Activated gamma-delta T cell treated with anti-CD3 and anti-CD28 coated beads, Interleukin-2, amount 50 U/mL, for 16 hours (primary cell): Measurements from ENCODE around the gene MC1R.
"Not testable (repeated sequence)": the region's sequence is repeated elsewhere in the genome, so short reads cannot be mapped to it uniquely, and the experiment has no call there.

Experiments
- DNase-seq: peaks from one replicate; pipeline ENCODE4 v3.0.0-alpha.2; 2020; ENCODE audit warnings: low read depth

The MC1R gene

DNA sequence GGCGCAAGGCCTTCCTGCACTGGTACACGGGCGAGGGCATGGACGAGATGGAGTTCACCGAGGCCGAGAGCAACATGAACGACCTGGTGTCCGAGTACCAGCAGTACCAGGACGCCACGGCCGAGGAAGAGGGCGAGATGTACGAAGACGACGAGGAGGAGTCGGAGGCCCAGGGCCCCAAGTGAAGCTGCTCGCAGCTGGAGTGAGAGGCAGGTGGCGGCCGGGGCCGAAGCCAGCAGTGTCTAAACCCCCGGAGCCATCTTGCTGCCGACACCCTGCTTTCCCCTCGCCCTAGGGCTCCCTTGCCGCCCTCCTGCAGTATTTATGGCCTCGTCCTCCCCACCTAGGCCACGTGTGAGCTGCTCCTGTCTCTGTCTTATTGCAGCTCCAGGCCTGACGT is 17.0 kb downstream of the MC1R start:
- DNase-seq = not testable (repeated sequence)

DNA sequence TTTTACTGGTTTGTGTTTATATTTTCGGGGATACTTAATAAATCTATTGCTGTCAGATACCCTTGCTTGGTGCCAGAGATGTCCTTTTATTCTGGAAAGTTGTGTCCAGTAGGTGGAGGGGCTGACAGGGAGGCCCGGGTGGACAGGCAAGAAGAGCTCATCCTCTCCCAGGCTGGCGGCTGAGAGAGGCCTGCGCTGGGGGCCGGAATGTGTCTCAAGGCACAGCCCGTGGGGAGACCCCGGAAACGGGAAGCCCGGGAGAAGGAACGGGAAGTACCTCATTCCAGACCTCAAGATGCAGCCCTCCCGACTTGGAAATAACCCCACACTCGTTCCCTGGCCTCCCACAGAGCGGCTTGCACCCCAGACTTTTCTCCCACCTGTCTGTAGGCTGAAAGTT is 17.4 kb downstream of the MC1R start:
- no peak for DNase-seq

DNA sequence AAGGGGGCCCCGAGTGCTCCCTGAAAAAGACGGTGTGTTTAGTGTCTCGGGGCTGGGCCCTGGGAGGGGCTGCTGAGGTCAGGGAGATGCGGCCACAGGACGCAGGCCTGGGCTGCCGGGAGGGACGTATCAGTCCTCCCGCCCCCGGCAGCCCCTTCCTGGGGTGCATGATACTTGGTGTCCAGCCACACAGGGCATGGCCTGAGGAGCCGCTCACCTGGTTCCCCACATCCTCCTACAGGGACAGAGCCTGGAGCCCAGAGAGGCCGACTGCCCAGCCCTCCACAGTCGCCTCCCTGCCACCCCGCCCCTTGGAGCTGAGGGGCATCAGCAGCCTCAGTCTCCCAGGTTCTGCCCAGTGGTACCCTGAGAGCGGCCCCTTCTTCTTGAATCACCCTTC is 17.8 kb downstream of the MC1R start:
- no peak for DNase-seq

DNA sequence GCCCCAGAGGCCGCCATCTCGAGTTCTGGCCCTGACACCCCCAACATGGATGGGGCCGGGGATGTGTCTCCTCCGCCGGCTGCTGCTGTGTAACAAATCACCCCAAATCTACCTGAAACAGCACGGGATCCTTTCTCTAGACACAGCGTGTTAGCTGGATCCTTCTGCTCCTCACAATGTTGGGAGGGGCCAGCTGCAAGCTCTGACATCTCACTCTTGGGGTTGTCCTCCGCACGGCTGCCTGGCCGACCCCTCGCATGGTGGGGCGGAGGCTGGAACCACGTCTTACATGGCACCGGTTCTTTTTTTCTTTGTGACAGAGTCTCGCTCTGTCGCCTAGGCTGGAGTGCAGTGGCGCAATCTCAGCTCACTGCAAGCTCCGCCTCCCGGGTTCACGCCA is 18.3 kb downstream of the MC1R start:
- no peak for DNase-seq

DNA sequence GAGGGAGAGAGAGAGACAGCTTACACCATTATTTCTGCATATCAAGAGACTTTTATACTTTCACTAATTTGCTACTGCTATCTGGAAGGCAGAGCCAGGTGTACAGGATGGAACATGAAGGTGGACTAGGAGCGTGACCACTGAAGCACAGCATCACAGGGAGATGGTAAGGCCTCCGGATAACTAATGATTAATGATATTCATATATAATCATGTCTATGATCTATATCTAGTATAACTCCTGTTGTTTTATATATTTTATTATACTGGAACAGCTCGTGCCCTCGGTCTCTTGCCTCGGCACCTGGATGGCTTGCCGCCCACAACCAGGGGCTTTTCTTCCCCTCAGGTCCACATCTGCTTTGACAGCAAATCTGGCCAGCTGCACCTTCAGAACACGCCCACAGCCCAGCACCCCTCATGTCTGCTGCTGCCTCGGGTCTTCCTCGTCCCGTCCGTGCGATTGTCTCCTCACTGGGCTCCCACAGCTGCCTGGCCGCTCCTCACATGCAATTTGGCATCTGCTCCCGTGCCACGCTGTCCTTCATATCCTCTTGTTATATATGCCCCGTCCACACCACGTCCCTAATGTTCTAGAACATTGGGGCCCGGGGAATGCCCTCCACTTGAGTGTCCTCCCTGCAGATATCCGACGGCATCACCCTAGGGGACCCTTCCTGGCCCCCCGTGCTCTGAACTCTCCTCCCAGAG is 19.7 kb downstream of the MC1R start:
- DNase-seq = no peak

DNA sequence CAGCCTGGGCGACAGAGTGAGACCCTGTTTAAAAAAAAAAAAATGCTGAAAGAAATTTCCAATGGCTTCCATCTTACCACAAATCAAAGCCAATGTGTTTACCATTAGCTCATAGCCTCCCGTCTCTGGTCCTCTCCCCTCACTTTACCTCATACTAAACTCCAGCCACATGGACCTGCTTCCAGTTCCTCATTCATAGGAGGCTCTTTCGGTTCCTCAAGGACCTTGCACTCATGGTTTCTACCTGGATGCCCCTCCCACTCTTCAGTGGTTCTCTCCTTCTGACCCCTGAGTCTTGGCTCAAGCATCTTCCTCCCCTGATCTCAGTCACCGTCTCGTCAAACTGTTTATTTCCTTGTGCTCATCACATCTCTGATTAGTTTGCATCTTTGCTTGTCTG is 26.1 kb downstream of the MC1R start:
- DNase-seq = no peak

DNA sequence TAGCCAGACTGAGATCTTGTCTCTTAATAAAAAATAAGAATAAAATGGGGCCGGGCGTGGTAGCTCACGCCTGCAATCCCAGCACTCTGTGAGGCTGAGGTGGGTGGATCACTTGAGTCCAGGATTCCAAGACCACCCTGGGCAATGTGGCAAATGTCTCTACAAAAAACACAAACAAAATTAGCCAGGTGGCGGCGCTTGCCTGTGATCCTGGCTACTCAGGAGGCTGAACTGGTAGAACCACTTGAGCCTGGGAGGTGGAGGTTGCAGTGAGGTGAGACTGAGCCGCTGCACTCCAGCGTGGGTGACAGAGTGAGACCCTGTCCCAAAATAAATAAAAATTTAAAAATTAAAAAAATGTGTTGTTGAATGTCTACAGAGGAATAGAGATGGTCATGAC is 27.0 kb downstream of the MC1R start:
- no peak for DNase-seq

DNA sequence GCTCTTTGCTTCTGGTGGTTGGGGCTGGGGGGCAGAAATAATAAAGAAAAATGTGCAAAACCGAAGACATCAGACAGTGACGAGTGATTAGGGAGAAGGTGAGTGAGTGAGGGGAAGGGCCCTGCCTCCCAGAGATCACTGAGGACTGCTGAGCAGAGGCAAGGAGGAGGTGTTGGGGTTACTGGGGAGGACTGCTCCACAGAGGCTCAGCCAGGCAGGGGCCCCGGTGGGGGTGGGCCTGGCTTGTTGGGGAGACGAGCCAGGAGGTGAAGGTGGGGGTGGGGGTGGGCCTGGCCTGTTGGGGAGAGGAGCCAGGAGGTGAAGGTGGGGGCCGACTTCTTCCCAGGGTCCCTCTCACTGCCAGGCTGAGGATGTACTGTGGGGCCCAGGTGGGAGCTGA is 27.9 kb downstream of the MC1R start:
- no peak for DNase-seq

DNA sequence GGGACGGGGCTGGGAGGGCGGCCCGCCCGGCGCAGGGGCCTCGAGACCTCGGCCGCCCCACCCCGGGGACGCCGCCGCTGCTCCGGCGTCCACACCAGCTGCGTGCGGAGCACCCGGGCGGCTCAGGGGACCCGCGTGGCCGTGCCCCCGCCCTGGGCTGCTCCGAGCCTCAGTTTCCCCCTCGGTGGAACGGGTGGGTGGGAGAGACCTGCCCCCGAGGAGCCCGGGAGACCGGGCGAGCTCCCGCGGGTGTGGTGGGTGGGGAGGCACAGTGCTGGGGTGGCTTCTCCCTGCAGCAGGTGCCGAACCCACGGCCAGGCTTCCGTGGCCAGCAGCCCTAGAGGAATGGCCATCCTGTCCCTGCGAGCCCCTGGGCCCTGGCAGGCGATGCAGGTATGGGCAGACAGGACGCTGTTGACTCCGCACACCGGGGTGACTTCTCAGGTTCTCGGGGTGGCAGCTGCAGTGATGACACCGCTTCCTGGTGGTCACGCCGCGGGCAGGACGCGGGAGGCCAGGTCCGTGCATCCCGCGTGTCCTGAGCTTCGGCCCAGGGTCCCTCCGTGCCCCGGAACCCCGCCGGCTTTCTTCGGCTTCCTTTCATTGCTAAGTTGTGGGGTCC is 30.6 kb downstream of the MC1R start:
- no peak for DNase-seq

DNA sequence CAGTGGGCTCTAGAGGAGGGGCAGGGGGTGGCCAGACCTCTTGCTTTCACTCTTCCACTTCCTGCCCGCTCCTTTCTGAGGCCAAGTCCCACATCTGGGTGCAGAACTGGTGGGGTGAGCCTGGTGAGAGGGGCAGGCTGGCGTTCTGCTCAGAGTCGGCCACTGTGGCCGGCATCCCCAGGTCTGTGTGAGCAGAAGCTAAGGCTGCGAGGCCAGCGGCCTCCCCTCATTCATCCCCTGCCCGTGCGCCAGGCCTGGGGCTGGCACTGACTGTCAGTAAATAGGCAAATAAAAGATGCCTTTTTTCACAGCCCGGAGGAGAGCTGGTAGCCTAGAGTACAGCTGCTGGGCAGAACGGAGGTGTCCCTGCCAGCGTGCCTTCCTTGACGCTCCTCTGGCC is 31.1 kb downstream of the MC1R start:
- no peak for DNase-seq

DNA sequence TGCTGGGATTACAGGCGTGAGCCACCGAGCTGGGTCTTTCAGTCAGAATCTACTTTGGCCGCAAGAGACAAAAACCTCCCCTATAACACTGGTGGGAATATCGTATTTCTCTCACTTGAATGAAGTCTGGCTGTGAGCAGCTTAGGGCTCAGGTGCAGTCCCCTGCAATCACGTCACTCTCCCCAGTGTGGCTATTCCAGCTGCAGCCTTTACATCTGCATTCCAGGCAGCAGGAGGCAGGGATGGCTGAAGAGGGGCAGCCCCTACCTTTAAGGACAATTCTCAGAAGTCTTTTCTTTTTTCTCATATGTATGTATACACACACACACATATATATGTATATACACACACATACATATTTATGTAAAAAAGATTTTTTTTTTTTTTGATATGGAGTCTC is 32.8 kb downstream of the MC1R start:
- no peak for DNase-seq

DNA sequence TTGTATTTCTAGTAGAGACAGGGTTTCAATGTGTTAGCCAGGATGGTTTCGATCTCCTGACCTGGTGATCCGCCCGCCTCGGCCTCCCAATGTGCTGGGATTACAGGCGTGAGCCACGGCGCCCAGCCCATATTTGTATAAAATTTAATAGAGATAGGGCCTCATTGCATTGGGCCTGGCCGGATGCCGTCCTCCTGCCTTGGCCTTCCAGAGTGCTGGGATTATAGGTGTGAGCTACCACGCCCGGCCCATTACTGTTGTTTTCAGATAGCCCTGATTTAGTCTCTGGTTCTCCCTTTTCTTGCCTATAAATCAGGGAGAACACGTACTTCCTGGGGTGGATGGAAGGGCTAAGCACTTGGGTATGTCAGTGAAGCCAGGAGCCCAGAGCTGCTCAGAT is 33.4 kb downstream of the MC1R start:
- DNase-seq = no peak

DNA sequence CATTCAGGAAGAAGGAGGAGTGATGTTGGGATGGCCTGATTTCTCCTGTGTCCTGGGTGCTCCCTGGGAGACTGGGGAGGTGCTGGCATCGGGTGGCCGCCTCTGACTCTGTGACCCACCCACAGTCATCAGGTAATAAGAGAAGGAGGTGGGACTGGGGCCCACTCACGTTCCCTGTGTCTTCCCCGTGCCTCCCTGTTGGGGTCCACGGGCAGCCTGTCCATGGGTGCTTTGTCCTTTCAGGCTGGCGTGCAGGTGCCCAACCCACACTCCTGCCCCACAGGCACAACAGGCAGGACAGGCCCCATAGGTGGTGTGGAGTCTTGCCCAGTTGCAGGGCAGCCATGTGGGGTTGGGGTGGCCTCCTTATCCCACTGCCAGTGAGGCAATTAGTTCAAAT is 33.9 kb downstream of the MC1R start:
- DNase-seq = no peak

DNA sequence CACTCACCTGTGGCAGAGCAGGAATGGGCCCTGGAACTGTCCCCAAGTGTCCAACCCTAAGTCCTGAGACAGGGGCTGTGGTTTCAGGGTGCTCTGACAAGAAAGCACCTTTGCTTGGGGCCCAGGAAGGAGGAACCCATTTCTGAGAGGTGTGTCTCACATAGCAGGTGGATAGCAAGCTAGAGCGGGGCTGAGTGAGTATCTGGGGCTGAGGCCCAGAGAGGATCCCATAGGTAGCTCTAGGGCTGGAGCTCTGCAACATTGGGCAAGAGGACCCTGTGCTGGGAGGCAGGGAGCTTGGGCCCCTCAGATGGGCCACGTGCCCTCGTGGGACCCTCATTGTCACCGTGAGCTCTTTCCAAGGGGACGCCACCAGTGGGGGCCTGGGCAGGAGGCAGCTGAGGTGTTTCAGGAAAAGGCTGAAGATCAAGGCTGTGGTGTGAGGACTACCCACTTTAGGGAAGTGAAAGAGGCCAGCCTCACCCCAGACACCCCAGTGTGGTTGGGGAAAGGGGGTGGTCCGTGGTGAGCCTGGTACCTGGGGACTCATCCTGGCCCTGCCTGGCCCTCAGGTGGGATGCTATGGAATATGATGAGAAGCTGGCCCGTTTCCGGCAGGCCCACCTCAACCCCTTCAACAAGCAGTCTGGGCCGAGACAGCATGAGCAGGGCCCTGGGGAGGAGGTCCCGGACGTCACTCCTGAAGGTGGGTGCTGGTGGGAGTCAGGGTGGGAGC is 35.2 kb downstream of the MC1R start:
- no peak for DNase-seq

DNA sequence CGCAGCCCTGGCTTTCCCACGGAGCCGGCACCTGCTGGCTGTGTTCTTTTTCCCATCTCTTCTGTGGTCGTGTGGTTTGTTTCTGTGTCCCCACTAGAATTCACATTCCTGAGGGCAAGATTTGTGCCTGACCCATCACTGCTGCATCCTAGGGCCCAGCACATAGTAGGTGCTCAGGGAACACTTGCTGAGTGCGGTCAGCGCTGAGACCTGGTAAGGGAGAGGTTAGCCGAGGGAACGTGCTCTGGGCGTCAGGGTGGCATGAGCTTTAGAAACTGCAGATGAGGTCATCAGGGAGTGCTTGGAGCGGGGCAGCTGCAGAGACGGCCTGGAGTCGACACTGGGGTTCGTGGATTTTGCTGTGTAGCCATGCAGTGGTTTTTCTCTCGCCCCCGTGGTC is 35.8 kb downstream of the MC1R start:
- DNase-seq = no peak

DNA sequence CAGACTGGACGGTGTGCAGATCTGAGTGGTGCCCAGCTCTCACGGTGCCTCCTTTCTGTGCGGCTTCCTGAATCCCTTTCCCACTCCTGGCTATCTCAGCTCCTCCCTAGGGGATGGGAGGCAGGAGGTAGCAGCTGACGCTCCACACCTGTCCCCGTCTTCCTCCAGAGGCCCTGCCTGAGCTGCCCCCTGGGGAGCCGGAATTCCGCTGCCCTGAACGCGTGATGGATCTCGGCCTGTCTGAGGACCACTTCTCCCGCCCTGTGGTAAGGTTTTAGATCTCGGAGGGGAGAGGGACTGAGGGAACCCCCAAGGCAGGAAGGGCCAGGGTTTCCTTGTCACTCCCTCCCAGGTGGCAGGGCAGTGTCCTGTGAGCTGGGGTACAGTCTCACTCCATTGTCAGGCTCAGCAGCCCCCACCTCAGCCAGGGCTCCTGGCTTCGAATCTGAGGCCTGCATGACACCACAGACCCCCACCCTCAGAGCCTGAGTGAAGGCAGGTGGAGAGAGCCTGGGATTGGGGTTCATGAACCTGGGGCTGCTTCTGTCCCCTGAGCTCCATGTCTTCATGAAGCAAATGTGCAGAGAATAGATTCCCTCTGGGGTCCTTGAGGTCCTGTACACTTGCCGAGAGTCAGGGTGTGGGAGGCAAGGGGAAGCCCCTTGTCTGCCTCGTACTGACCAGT is 36.5 kb downstream of the MC1R start:
- no peak for DNase-seq

DNA sequence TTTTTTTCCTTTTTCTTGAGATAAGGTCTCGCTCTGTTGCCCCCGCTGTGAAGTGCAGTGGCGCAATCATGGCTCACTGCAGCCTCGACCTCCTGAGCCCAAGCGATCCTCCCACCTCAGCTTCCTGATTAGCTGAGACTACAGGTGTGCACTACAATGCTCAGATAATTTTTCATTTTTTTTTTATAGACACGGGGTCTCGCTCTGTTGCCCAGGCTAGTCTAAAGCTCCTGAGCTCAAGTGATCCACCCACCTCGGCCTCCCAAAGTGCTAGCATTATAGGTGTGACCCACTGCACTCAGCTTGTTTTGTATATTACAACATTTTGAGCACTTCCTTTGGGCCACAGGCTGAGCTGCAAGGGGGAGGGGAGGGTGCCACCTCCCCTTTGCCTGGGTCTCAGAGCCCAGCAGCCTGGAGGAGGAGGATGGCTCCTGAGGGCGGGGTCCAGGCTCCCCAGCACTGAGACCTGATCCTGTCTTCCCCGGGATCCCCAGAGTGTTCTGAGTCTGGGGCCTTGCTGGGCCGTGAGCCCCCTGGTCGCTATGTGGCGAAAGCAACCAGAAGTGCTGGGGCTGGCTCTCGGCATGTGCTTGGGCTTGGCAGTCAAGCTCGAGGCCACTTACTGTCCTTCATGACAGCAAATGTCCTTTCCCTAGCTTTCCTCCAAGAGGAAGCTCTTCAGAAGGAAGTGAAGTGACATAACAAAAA is 38.0 kb downstream of the MC1R start:
- DNase-seq = no peak

DNA sequence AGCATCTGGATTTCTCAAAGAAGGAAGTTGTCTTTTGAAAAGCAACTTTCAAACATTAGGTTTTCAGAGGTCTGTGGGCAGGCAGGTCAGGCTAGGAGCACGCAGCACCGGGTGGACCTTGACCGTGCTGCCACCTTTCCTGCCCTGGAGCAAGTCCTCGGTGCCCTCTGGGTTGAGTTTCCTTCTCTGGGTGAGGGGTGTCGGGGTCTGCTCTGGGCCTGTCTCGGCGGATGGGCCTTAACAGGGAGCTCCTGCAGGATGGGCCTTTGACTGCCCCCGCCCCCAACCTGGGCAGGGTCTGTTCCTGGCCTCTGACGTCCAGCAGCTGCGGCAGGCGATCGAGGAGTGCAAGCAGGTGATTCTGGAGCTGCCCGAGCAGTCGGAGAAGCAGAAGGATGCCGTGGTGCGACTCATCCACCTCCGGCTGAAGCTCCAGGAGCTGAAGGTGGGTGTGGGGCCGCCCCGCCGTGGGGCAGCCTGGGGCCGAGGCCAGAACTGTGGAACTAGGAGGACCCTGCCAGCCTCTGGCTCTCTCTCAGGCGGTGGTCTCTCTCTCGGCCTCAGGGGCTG is 38.6 kb downstream of the MC1R start:
- DNase-seq = no peak

DNA sequence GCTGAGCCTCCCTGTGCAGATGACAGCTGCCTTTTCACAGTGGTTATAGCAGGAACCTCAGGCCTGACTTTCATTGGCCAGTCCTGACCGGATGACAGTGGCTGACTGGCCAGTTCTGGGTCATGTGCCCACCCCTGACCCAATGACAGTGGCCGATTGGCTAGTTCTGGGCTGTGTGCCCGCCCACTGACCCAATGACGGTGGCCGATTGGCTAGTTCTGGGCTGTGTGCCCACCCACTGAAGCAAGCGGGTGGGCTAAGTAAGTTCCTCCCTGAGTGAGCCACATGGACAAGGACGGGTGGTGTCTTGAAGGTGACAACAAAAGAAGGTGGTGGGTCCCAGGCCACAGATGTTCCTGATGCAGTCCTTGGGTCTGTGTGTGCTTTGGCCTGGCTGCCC is 39.4 kb downstream of the MC1R start:
- no peak for DNase-seq

DNA sequence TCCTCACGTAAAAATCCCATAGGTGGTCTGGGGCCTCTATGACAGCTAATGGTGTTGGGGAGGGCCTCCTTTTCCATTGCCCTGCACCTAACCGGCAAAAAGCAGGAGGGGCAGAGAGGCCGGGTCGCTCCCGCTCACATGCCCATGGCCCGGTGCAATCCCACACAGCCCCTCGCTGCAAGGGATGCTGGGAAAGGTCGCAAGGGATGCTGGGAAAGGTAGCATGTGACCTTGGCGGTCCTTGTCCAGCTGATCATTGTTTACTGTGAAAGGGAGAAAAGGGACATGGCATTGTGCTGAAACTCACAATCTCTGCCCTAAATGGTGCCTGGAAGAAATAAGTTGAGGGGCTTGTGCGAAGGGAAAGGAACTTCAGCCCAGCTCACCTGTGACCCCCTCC is 39.9 kb downstream of the MC1R start:
- no peak for DNase-seq

DNA sequence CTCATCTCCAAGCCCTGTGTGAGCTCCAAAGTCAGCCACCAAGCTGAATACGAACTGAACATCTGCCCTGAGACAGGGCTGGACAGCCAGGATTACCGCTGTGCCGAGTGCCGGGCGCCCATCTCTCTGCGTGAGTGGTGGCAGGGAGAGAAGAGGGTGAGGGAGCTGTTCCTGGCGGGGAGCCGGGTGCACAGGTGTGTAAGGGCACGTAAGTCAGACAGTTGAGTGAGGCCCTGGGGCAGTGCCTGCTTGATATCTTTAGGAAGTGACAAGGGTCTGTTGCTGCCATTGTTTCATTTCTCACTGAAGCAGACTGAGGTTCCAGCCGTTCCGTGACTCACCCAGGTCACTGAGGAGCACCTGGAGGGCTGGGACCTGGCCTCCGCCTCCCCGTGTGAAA is 42.3 kb downstream of the MC1R start:
- DNase-seq = no peak

DNA sequence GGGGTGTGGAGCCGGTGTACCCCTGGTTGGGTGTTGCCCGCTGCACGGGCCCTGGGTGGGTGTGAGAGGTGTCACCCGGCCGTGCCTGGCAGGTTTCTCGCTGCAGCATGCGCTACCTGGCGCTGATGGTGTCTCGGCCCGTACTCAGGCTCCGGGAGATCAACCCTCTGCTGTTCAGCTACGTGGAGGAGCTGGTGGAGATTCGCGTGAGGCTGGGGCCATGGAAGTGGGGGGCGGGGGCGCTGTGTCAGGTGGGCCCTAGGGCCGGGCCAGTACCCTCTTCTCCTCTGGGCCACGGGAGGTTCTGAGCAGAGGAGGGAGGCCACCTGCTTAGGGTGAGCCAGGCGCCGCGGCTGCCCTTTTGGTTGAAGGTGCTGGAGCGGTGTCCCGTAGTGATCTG is 43.3 kb downstream of the MC1R start:
- no peak for DNase-seq
